ENCODE measurements around the gene RBM33. TPM values are rescaled to one million over a fixed set of nuclear protein-coding genes. Genes with fewer than 3 reads are reported as not detected.

Gene RBM33
- total and polyA plus RNA-seq, 2 of the 4 experiments (the other 2 are of a cell fraction): 7.3 to 10.8 TPM

DNA sequence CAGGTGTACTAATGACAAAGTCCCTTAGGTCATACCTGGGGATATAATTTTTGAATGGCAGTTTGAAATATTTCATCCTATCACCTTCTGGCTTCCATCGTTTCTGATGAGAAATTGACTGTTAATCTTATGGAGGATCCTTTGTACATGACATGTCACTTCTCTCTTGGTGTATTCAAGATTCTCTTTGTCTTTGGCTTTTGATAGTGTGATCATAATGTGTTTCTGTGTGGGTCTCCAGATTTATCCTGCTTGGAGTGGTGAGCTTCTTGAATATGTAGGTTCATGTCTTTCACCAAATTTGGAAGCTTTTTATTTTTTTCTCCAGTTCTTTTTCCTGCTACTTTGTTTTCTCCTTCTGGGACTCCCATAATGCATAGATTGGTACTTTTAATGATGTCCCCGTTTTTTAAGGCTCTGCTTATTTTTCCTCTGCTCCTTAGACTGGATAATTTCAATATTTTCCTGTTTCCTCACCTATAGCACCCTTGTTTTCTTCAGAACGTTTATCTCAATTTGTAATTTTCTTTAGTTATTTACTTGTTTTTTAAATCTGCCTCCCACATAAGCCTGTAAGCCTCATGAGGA, 4.4 kb downstream of the RBM33 start:
- ATAC-seq (ENCODE audit: low read depth) (no peak), DNase-seq (no peak)
- no peaks in the 10 kb centered on the region for H3K9me3 ChIP-seq (ENCODE audit: control insufficient read depth, insufficient read depth, low read length)
- no peak overlapping the region for H3K18ac ChIP-seq (ENCODE audit: low read depth, low read length)
- no peak overlapping the region for H2BK5ac ChIP-seq (ENCODE audit: low read depth, low read length, poor library complexity, severe bottlenecking)
- BruUV-seq (replicated peaks): no TSS peak
- dilution Hi-C loops (cut with HindIII; ENCODE audit: low sequenced_read_pairs, unreplicated experiment): no loop called here
- H4K91ac ChIP-seq (ENCODE audit: insufficient read depth, low read depth, low read length): no peak overlapping the region
- H3K23ac ChIP-seq (ENCODE audit: low read depth, low read length): no peak overlapping the region
- H4K20me1 ChIP-seq (ENCODE audit: insufficient read depth, low read length): peaks cover 59% of the 10 kb centered on the region
- H3K4me1 ChIP-seq (ENCODE audit: control insufficient read depth, insufficient read depth, low read length): peaks cover 8% of the 10 kb centered on the region
- no peak overlapping the region for H3K4me2 ChIP-seq (ENCODE audit: low read depth, low read length)
- POLR2A ChIA-PET (ENCODE audit: unreplicated experiment): no interaction called here
- in situ Hi-C loops (cut with MboI; ENCODE audit: low sequenced_read_pairs): no loop called here
- H2AFZ ChIP-seq (replicated peaks; ENCODE audit: low read length, poor library complexity): no peak overlapping the region
- no CpG with 5 or more reads among the region's 3 CpGs for WGBS, 2 experiments (ENCODE audit: extremely low coverage in 2 of 2, insufficient read length in 1 of 2)
- no peak overlapping the region for H2BK120ac ChIP-seq (ENCODE audit: low read depth, low read length)
- H3K79me1 ChIP-seq (ENCODE audit: low read depth in 1 of 2, low read length in 2 of 2): peaks cover 6 to 29% of the 10 kb centered on the region in 2 experiments
- H3K14ac ChIP-seq (replicated peaks; ENCODE audit: low read depth, low read length): no peak overlapping the region
- H3K27ac ChIP-seq (ENCODE audit: insufficient read depth, low read length): no peak overlapping the region
- H3K4me3 ChIP-seq (ENCODE audit: insufficient read depth, low read depth, low read length): no peak overlapping the region
- no peak overlapping the region for H3K4ac ChIP-seq (ENCODE audit: low read depth, low read length)
- no peak overlapping the region for H2AK9ac ChIP-seq (replicated peaks; ENCODE audit: low read depth, low read length, poor library complexity)
- H2BK15ac ChIP-seq (ENCODE audit: low read depth, low read length): no peak overlapping the region
- H4K8ac ChIP-seq (ENCODE audit: low read depth in 2 of 2, low read length in 2 of 2): no peak overlapping the region
- TF ChIP-seq RAD21 (IDR thresholded peaks at IDR 0.05; ENCODE audit: low read length) (no peak), BHLHE40 (IDR thresholded peaks at IDR 0.05; ENCODE audit: low read depth, low read length) (no peak), RCOR1 (IDR thresholded peaks at IDR 0.05; ENCODE audit: insufficient replicate concordance, low read length) (no peak), CHD1 (IDR thresholded peaks at IDR 0.05; ENCODE audit: low read depth, low read length) (no peak), POLR2A (IDR thresholded peaks at IDR 0.05; ENCODE audit: low read depth, low read length) (no peak), RFX5 (IDR thresholded peaks at IDR 0.05; ENCODE audit: low read depth, low read length) (no peak), SMC3 (IDR thresholded peaks at IDR 0.05; ENCODE audit: low read depth, low read length) (no peak), CEBPB (IDR thresholded peaks at IDR 0.05; ENCODE audit: low read depth, low read length) (no peak), MXI1 (IDR thresholded peaks at IDR 0.05; ENCODE audit: borderline replicate concordance, low read depth, low read length) (no peak), MAFK (IDR thresholded peaks at IDR 0.05; ENCODE audit: low read depth, low read length) (no peak), NFE2L2 (IDR thresholded peaks at IDR 0.05; ENCODE audit: low read depth, low read length) (no peak), MAZ (IDR thresholded peaks at IDR 0.05; ENCODE audit: borderline replicate concordance, low read depth, low read length) (no peak), FOS (IDR thresholded peaks at IDR 0.05; ENCODE audit: low read depth, low read length) (no peak)
- TF ChIP-seq, protein P1, sequence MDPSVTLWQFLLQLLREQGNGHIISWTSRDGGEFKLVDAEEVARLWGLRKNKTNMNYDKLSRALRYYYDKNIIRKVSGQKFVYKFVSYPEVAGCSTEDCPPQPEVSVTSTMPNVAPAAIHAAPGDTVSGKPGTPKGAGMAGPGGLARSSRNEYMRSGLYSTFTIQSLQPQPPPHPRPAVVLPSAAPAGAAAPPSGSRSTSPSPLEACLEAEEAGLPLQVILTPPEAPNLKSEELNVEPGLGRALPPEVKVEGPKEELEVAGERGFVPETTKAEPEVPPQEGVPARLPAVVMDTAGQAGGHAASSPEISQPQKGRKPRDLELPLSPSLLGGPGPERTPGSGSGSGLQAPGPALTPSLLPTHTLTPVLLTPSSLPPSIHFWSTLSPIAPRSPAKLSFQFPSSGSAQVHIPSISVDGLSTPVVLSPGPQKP (IDR thresholded peaks at IDR 0.05; ENCODE audit: borderline replicate concordance, low read depth, low read length): no peak
- TF ChIP-seq, protein P2, sequence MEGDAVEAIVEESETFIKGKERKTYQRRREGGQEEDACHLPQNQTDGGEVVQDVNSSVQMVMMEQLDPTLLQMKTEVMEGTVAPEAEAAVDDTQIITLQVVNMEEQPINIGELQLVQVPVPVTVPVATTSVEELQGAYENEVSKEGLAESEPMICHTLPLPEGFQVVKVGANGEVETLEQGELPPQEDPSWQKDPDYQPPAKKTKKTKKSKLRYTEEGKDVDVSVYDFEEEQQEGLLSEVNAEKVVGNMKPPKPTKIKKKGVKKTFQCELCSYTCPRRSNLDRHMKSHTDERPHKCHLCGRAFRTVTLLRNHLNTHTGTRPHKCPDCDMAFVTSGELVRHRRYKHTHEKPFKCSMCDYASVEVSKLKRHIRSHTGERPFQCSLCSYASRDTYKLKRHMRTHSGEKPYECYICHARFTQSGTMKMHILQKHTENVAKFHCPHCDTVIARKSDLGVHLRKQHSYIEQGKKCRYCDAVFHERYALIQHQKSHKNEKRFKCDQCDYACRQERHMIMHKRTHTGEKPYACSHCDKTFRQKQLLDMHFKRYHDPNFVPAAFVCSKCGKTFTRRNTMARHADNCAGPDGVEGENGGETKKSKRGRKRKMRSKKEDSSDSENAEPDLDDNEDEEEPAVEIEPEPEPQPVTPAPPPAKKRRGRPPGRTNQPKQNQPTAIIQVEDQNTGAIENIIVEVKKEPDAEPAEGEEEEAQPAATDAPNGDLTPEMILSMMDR (conservative IDR thresholded peaks at IDR 0.05; ENCODE audit: low read depth, low read length): no peak
- TF ChIP-seq, protein P3, sequence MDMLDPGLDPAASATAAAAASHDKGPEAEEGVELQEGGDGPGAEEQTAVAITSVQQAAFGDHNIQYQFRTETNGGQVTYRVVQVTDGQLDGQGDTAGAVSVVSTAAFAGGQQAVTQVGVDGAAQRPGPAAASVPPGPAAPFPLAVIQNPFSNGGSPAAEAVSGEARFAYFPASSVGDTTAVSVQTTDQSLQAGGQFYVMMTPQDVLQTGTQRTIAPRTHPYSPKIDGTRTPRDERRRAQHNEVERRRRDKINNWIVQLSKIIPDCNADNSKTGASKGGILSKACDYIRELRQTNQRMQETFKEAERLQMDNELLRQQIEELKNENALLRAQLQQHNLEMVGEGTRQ (IDR thresholded peaks at IDR 0.05; ENCODE audit: low read depth, low read length): no peak
- CTCF ChIA-PET: no interaction called here
- H3K9ac ChIP-seq (ENCODE audit: low read depth, low read length): no peak overlapping the region
- peaks cover 5% of the 10 kb centered on the region for H3K36me3 ChIP-seq (ENCODE audit: control insufficient read depth, insufficient read depth, low read length)
- intact Hi-C loops (cut with micrococcal nuclease): no loop called here
- no peak overlapping the region for H4K5ac ChIP-seq (ENCODE audit: low read depth, low read length)
- H3K9me1 ChIP-seq (ENCODE audit: insufficient read depth, low read length): peaks cover 3% of the 10 kb centered on the region; the same call in 1 of the 2 replicates
- no peaks in the 10 kb centered on the region for H3K27me3 ChIP-seq (ENCODE audit: control insufficient read depth, insufficient read depth, low read length)
- H3K56ac ChIP-seq (ENCODE audit: extremely low read depth, insufficient read depth, low read length): no peak overlapping the region
- no peak overlapping the region for H2BK20ac ChIP-seq (ENCODE audit: low read depth, low read length)
- no peak overlapping the region for H2AK5ac ChIP-seq (ENCODE audit: low read depth, low read length)
